ENCODE data around the gene GTPBP4. TPM values are rescaled to one million over a fixed set of nuclear protein-coding genes. Genes with fewer than 3 reads are reported as not detected.
A peak's percentile ranks its signal among the peaks of the same experiment; 100 is the strongest.

The GTPBP4 gene
- total RNA-seq, 1 donor = 26.5 TPM

GRCh38 chr10:1048732-1049424 lies 60.6 kb downstream of the GTPBP4 start, which contains the start of gene IDI1:
TSS of gene IDI1 (minus strand) at chr10:1049119. CDS start at chr10:1049003, 116 bp downstream.
- DNase-seq (ENCODE audit: low read depth) = peak; percentile 99
- H3K4me3 ChIP-seq (ENCODE audit: low read depth, low read length) = peak within 1 kb of the TSS; percentile 99
- TF ChIP-seq CTCF (IDR thresholded peaks at IDR 0.05; ENCODE audit: insufficient read depth, low read length) = no peak

- H3K4me3 ChIP-seq (ENCODE audit: low read depth, low read length) = peak overlapping the region; percentile 80
- DNase-seq (ENCODE audit: low read depth) = no peak
- no peak for TF ChIP-seq CTCF (IDR thresholded peaks at IDR 0.05; ENCODE audit: insufficient read depth, low read length)
Observed at GRCh38 chr10:1049425-1049958, 61.3 kb downstream of the GTPBP4 start.

- peak overlapping the region; percentile 80 for H3K4me3 ChIP-seq (ENCODE audit: low read depth, low read length)
- no peak for TF ChIP-seq CTCF (IDR thresholded peaks at IDR 0.05; ENCODE audit: insufficient read depth, low read length)
- DNase-seq (ENCODE audit: low read depth) = peak; percentile 34
Observed at GRCh38 chr10:1050145-1050544, 61.9 kb downstream of the GTPBP4 start.

GRCh38 chr10:1050554-1050953 lies 62.3 kb downstream of the GTPBP4 start:
- no peak for DNase-seq (ENCODE audit: low read depth)
- TF ChIP-seq CTCF (IDR thresholded peaks at IDR 0.05; ENCODE audit: insufficient read depth, low read length) = no peak
- peak overlapping the region; percentile 80 for H3K4me3 ChIP-seq (ENCODE audit: low read depth, low read length)

GRCh38 chr10:1054684-1055083 lies 66.5 kb downstream of the GTPBP4 start:
- TF ChIP-seq CTCF (IDR thresholded peaks at IDR 0.05; ENCODE audit: insufficient read depth, low read length) = no peak
- H3K4me3 ChIP-seq (ENCODE audit: low read depth, low read length) = peak overlapping the region; percentile 96
- no peak for DNase-seq (ENCODE audit: low read depth)

- TF ChIP-seq CTCF (IDR thresholded peaks at IDR 0.05; ENCODE audit: insufficient read depth, low read length) = no peak
- peak within 1 kb of the TSS; percentile 96 for H3K4me3 ChIP-seq (ENCODE audit: low read depth, low read length)
Observed at GRCh38 chr10:1056326-1057105, 68.3 kb downstream of the GTPBP4 start, which contains the start of gene WDR37. TSS of gene WDR37 (plus strand) at chr10:1056385. CDS start at chr10:1072156, 15,771 bp downstream.

More at GRCh38 chr10:1056326-1057105, 68.3 kb downstream of the GTPBP4 start, which contains the start of gene WDR37:
- peak; percentile 66 for DNase-seq (ENCODE audit: low read depth)
